HL-60 (cell line): ENCODE results near the gene RFX1.

Source experiments
- DNase-seq, 2 experiments: peaks; one replicate each; pipeline ENCODE4 v3.0.0-alpha.2; 2010 to 2020; ENCODE audit warnings: low read depth in 1 of 2, low spot score in 1 of 2
- H3K27ac ChIP-seq: fragments of 250-450 bp; sonication (Bioruptor Pico); replicated peaks from 2 replicates; pipeline ENCODE4 v1.5.1; 2020; ENCODE audit warnings: mild to moderate bottlenecking, moderate library complexity
- H3K27me3 ChIP-seq: fragments of 250-450 bp; sonication (Bioruptor Pico); 2 replicates; pipeline ENCODE4 v1.5.1; 2021; ENCODE audit warnings: mild to moderate bottlenecking, moderate library complexity; ENCODE audit not compliant: insufficient read depth, poor library complexity, severe bottlenecking
- H3K4me3 ChIP-seq: replicated peaks from 2 replicates; pipeline ENCODE4 v1.5.1; 2011; ENCODE audit warnings: mild to moderate bottlenecking, control low read depth, low read length; ENCODE audit not compliant: insufficient read depth
- CTCF ChIP-seq: IDR thresholded peaks from one replicate; pipeline ENCODE4 v1.5.1; 2011; ENCODE audit warnings: low read length, control low read depth, inconsistent platforms; ENCODE audit not compliant: insufficient read depth
- GABPA ChIP-seq: IDR thresholded peaks from 2 replicates; pipeline ENCODE4 v1.6.1; 2012; ENCODE audit warnings: low read depth
- POLR2AphosphoS5 ChIP-seq: IDR thresholded peaks from 2 replicates; pipeline ENCODE4 v1.6.1; 2012; ENCODE audit warnings: low read depth
- SPI1 ChIP-seq: IDR thresholded peaks from 2 replicates; pipeline ENCODE4 v1.6.1; 2012; ENCODE audit warnings: low read depth, mild to moderate bottlenecking, borderline replicate concordance
- TF ChIP-seq, protein P1 (sequence below): IDR thresholded peaks from 2 replicates; pipeline ENCODE4 v1.6.1; 2012; ENCODE audit warnings: low read depth; ENCODE audit not compliant: insufficient replicate concordance

Gene RFX1

DNA sequence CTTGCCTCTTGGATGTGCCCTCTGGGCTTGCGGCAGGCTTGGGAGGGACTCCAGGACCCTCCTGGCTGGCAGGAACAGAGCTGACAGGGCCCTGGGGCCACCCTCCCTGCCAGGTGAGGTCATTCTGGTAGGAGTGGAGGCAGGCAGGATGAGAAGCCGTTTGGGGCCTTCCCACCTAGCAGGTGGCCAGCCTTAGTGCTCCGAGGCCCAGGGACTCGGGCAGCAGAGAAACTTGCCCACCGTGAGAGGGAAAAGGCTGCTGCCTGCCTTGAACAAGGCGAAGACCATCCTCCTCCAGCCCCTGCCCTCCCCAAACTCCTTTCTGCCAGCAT lies 8.5 kb downstream of the RFX1 start:
- TF ChIP-seq GABPA (no peak), CTCF (no peak), POLR2AphosphoS5 (no peak), SPI1 (no peak)
- TF ChIP-seq, protein P1, sequence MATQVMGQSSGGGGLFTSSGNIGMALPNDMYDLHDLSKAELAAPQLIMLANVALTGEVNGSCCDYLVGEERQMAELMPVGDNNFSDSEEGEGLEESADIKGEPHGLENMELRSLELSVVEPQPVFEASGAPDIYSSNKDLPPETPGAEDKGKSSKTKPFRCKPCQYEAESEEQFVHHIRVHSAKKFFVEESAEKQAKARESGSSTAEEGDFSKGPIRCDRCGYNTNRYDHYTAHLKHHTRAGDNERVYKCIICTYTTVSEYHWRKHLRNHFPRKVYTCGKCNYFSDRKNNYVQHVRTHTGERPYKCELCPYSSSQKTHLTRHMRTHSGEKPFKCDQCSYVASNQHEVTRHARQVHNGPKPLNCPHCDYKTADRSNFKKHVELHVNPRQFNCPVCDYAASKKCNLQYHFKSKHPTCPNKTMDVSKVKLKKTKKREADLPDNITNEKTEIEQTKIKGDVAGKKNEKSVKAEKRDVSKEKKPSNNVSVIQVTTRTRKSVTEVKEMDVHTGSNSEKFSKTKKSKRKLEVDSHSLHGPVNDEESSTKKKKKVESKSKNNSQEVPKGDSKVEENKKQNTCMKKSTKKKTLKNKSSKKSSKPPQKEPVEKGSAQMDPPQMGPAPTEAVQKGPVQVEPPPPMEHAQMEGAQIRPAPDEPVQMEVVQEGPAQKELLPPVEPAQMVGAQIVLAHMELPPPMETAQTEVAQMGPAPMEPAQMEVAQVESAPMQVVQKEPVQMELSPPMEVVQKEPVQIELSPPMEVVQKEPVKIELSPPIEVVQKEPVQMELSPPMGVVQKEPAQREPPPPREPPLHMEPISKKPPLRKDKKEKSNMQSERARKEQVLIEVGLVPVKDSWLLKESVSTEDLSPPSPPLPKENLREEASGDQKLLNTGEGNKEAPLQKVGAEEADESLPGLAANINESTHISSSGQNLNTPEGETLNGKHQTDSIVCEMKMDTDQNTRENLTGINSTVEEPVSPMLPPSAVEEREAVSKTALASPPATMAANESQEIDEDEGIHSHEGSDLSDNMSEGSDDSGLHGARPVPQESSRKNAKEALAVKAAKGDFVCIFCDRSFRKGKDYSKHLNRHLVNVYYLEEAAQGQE: no peak
- DNase-seq: no peak
- H3K4me3 ChIP-seq: no peak overlapping the region
- no peak overlapping the region for H3K27ac ChIP-seq
- H3K27me3 ChIP-seq: no peaks in the 10 kb centered on the region

DNA sequence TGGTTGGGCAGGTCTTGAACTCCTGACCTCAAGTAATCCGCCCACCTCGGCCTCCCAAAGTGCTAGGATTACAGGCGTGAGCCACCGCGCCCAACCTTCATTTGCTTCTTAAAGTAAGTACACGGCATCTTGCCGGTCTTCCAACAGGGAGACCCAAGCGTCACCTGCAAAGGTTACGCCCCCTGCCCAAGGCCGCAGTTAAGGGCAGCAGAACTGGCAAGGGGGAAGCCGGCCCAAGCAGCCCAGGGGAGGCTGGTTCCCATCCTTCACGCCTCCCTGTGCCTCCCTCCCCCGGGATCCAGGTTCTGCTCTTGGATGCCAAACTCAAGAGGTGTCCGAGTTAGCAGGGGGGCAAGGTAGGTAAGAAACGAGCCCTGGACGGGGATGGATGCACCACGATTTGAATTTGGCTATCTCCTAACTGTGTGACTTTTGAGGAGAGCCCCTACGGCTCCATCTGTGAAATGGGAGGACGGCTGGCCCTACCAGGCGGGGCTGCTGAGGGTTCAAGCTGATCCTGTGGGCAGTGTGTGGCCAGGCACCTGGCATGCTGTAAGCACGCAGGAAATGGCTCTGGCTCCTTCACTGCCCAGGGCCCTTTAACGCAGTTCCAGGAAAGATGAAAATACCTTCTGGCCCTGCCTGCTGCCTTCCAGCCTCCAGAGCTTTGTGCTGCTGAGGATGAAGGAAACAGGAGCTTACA lies 9.0 kb downstream of the RFX1 start:
- Histone ChIP-seq H3K27me3 (no peaks in the 10 kb centered on the region), H3K4me3 (no peak overlapping the region), H3K27ac (no peak overlapping the region)
- no peak for DNase-seq
- TF ChIP-seq SPI1: no peak
- no peak for TF ChIP-seq POLR2AphosphoS5
- TF ChIP-seq, protein P1: no peak
- TF ChIP-seq CTCF: no peak
- no peak for TF ChIP-seq GABPA

DNA sequence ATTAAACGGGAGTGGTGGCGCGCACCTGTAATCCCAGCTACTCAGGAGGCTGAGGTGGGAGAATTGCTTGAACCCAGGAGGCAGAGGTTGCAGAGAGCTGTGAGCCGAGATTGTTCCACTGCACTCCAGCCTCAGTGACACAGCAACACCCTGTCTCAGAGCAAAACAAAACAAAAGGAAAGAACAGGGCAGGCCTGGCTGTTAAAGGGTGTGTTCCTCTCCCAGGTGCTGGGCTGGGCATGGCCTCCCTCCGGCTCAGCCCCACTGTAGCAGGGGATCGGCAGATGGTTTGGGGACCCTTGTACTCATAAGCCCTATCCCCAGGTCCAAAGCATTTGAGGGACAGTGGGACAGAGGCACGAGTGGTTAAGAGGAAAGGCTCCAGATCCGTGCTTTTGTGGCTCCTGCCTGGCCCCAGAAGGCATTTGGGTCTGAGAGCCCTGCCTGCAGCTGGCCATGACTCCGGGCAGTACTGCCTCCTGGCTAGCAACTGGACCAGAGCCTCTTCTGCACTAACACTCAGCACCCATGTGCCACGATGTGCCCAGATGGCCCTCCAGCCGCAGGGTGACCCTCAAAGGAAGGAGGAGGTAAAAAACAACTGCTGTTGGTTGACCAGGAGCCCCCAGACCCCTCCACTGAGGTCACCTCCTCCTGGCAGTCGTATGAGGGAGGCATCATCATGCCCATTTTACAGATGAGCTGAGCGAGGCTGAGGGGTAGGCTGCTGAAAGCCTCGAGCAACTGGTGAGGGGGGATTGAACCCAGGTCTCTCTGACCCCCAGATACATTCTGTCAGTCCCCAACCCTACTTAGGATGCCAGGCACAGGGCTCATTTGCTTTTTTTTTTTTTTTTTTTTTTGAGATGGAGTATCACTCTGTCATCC lies 10.0 kb downstream of the RFX1 start:
- Histone ChIP-seq H3K27ac (no peak overlapping the region), H3K4me3 (no peak overlapping the region), H3K27me3 (no peaks in the 10 kb centered on the region)
- no peak for DNase-seq
- TF ChIP-seq GABPA (no peak), SPI1 (no peak), POLR2AphosphoS5 (no peak), CTCF (no peak)
- TF ChIP-seq, protein P1: no peak
